Uterus (tissue), 2 donors: Measurements from ENCODE around the gene PCK1.

Experiments
- CTCF ChIP-seq, 4 experiments: fragments of 200-600 bp in 2 of 4; fragments of 450-650 bp in 2 of 4; sonication (generic) in 2 of 4; IDR thresholded peaks; one replicate each; pipeline ENCODE4 v1.5.1; 2016 to 2019; ENCODE audit warnings: antibody characterized with exemption in 4 of 4, mild to moderate bottlenecking in 2 of 4, moderate library complexity in 1 of 4
- POLR2A ChIP-seq, 2 donors: fragments of 450-650 bp; IDR thresholded peaks; one replicate each; pipeline ENCODE4 v1.6.1; 2016; ENCODE audit warnings: antibody characterized with exemption in 2 of 2, mild to moderate bottlenecking in 1 of 2, moderate library complexity in 1 of 2

DNA sequence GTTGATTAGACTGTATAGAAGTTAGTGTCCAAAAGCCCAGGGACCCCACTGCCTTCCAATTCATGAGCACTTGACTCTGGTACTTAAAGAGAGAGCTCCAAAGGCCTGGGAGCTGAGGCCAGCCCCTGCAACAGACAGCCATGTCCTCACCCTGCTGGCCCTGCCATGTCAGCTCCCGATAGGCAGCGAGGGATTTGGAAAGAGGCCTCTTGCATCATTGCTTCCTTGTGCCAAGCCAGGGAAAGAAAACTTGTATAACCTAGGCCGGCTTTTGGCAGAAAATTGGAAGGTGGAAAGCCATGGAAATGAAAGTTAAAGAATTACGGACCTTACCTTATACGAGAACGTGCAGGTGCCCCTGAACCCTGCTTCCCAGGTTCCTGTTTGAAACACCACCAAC, 8.4 kb upstream of the PCK1 start:
- TF ChIP-seq CTCF (IDR thresholded peaks at IDR 0.05) = no peak
- no peak for TF ChIP-seq POLR2A (IDR thresholded peaks at IDR 0.05)
